ENCODE results near the gene ITCH.

DNA sequence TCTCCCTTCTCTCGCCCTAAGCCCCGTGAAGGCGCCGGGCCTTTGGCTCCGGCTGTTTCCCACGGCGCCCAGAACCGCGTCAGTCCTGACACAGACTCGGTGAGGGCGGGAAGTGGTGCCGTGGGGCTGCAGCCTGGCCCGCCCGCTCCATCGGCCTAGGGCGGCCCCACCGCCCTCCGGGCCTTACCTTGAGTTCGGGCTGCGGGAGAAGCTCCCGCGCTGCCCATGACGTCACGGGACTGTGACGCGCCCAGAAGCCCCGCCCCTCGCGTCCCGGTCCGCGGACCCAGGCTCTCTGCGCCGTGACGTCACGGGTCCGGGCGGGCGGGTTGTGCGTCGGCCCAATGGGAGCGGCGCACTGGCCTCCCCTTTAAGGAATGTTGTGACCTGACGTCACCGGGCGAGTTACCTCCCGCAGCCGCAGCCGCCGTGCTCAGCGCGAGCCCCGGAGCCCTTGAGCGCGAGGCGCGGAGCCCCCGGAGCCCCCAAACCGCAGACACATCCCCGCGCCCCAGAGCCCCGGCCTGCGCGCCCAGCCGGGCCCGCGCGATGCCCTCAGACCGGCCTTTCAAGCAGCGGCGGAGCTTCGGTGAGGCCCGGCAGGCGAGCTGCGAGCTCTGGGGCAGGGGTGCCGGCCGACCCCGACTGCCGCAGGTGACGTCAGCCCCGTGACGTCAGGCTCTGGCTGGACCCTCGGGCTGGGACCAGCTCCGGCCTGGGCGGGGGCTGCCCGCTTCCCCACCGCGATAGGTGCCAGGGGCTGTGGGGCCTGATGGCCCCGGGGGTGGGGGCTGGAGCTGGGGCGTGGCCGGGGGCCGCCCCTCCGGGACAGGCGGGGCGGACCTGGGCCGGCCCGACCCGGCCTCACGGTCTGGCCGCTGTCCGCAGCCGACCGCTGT is 195.5 kb downstream of the ITCH start, which contains the start of gene MAP1LC3A:
- peak in 1 of 2 donors; percentile 5 for TF ChIP-seq POLR2A (IDR thresholded peaks at IDR 0.05)
- TF ChIP-seq, protein P1, sequence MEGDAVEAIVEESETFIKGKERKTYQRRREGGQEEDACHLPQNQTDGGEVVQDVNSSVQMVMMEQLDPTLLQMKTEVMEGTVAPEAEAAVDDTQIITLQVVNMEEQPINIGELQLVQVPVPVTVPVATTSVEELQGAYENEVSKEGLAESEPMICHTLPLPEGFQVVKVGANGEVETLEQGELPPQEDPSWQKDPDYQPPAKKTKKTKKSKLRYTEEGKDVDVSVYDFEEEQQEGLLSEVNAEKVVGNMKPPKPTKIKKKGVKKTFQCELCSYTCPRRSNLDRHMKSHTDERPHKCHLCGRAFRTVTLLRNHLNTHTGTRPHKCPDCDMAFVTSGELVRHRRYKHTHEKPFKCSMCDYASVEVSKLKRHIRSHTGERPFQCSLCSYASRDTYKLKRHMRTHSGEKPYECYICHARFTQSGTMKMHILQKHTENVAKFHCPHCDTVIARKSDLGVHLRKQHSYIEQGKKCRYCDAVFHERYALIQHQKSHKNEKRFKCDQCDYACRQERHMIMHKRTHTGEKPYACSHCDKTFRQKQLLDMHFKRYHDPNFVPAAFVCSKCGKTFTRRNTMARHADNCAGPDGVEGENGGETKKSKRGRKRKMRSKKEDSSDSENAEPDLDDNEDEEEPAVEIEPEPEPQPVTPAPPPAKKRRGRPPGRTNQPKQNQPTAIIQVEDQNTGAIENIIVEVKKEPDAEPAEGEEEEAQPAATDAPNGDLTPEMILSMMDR (IDR thresholded peaks at IDR 0.05): no peak

Data from sigmoid colon (tissue), 3 donors.